NAMALWA (cell line): Measurements from ENCODE around the gene LGR6.

Source experiments
- DNase-seq: peaks from one replicate; pipeline ENCODE4 v3.0.0-alpha.2; 2015; ENCODE audit warnings: low spot score

Gene LGR6

GRCh38 chr1:202291961-202292712, 98.5 kb downstream of the LGR6 start:
- DNase-seq, result no peak

- DNase-seq, result no peak
Observed at GRCh38 chr1:202292773-202293172, 99.2 kb downstream of the LGR6 start.

- no peak for DNase-seq
Observed at GRCh38 chr1:202293569-202293968, 100.0 kb downstream of the LGR6 start.

GRCh38 chr1:202302166-202302565, 108.6 kb downstream of the LGR6 start:
- DNase-seq, result no peak

- no peak for DNase-seq
Observed at GRCh38 chr1:202304375-202304774, 110.8 kb downstream of the LGR6 start.

- no peak for DNase-seq
Observed at GRCh38 chr1:202305168-202305567, 111.6 kb downstream of the LGR6 start.

- DNase-seq, result no peak
Observed at GRCh38 chr1:202306535-202307345, 113.1 kb downstream of the LGR6 start.

- no peak for DNase-seq
Observed at GRCh38 chr1:202310071-202310725, 116.6 kb downstream of the LGR6 start.

- no peak for DNase-seq
Observed at GRCh38 chr1:202310746-202311145, 117.1 kb downstream of the LGR6 start.

- DNase-seq, result no peak
Observed at GRCh38 chr1:202311875-202312635, 118.5 kb downstream of the LGR6 start.

GRCh38 chr1:202315576-202316168, 122.1 kb downstream of the LGR6 start:
- peak; percentile 81 for DNase-seq

GRCh38 chr1:202316186-202316585, 122.6 kb downstream of the LGR6 start:
- DNase-seq, result peak; percentile 12

GRCh38 chr1:202317941-202318925, 124.6 kb downstream of the LGR6 start:
- no peak for DNase-seq

GRCh38 chr1:202319381-202320080, 125.9 kb downstream of the LGR6 start:
- no peak for DNase-seq

- no peak for DNase-seq
Observed at GRCh38 chr1:202320081-202320405, 126.4 kb downstream of the LGR6 start.

GRCh38 chr1:202323731-202324130, 130.1 kb downstream of the LGR6 start:
- no peak for DNase-seq

GRCh38 chr1:202324646-202325045, 131.0 kb downstream of the LGR6 start:
- no peak for DNase-seq

- no peak for DNase-seq
Observed at GRCh38 chr1:202329891-202330290, 136.3 kb downstream of the LGR6 start.

GRCh38 chr1:202333861-202334260, 140.3 kb downstream of the LGR6 start:
- no peak for DNase-seq
